NCI-H460 (cell line): ENCODE measurements around the gene OR6N2. TPM values are rescaled to one million over a fixed set of nuclear protein-coding genes. Genes with fewer than 3 reads are reported as not detected.

Experiments
- DNase-seq: peaks from one replicate; pipeline ENCODE4 v3.0.0-alpha.2; 2016; ENCODE audit warnings: low read depth; ENCODE audit errors: extremely low read depth
- polyA plus RNA-seq: library from polyadenylated mRNA; depleted of rRNA; stranded (reverse); fragments of >200 nt; gene quantifications from 2 replicates; pipeline ENCODE4 v1.2.3, GENCODE V29; 2014; cell fraction: nucleus; rRNA removed
- total RNA-seq: library from RNA; depleted of rRNA; stranded (reverse); fragments of >200 nt; shearing (Covaris generic); gene quantifications from 2 replicates; pipeline ENCODE4 v1.2.3, GENCODE V29; 2014; rRNA removed

The OR6N2 gene
- not detected in 2 replicates for total RNA-seq
- not detected in 2 replicates for polyA plus RNA-seq

GRCh38 chr1:158781104-158781503 lies at the start of gene OR6N2:
TSS of gene OR6N2 (minus strand) at chr1:158781204. CDS start at chr1:158777635, 3,569 bp downstream.
- DNase-seq = no peak

GRCh38 chr1:158830074-158830677 lies 49.2 kb upstream of the OR6N2 start:
- no peak for DNase-seq

- no peak for DNase-seq
These were observed 40.7 kb upstream of the OR6N2 start for GRCh38 chr1:158821723-158822122.

- DNase-seq = no peak
These were observed 38.7 kb upstream of the OR6N2 start for GRCh38 chr1:158819461-158820443.

- no peak for DNase-seq
These were observed 38.0 kb upstream of the OR6N2 start for GRCh38 chr1:158818975-158819431.

- no peak for DNase-seq
These were observed 37.6 kb upstream of the OR6N2 start for GRCh38 chr1:158818560-158818959.

- DNase-seq = no peak
These were observed 34.0 kb upstream of the OR6N2 start for GRCh38 chr1:158814970-158815369.

GRCh38 chr1:158813164-158813563 lies 32.2 kb upstream of the OR6N2 start:
- no peak for DNase-seq

- DNase-seq = no peak
These were observed 31.3 kb upstream of the OR6N2 start for GRCh38 chr1:158812336-158812735.

GRCh38 chr1:158810311-158810710 lies 29.3 kb upstream of the OR6N2 start:
- no peak for DNase-seq

- no peak for DNase-seq
These were observed 28.9 kb upstream of the OR6N2 start for GRCh38 chr1:158809862-158810261.

GRCh38 chr1:158809256-158809655 lies 28.3 kb upstream of the OR6N2 start:
- no peak for DNase-seq

GRCh38 chr1:158806916-158807536 lies 26.0 kb upstream of the OR6N2 start:
- no peak for DNase-seq

- no peak for DNase-seq
These were observed 22.7 kb upstream of the OR6N2 start for GRCh38 chr1:158803678-158804077.

GRCh38 chr1:158801396-158801795 lies 20.4 kb upstream of the OR6N2 start:
- DNase-seq = no peak

- DNase-seq = no peak
These were observed 19.5 kb upstream of the OR6N2 start for GRCh38 chr1:158800526-158800925.

GRCh38 chr1:158799689-158800088 lies 18.7 kb upstream of the OR6N2 start:
- no peak for DNase-seq

- no peak for DNase-seq
These were observed 17.5 kb upstream of the OR6N2 start for GRCh38 chr1:158798531-158798930.

- no peak for DNase-seq
These were observed 13.2 kb upstream of the OR6N2 start for GRCh38 chr1:158794247-158794646.

- DNase-seq = no peak
These were observed 12.6 kb upstream of the OR6N2 start for GRCh38 chr1:158793604-158794003.
